Left lung (tissue), 10 donors: ENCODE measurements around the gene SFRP2. TPM values are rescaled to one million over a fixed set of nuclear protein-coding genes. Genes with fewer than 3 reads are reported as not detected.

Experiments used
- ATAC-seq: fragments of 200-7000 bp; cut with Tn5 transposase; one replicate; pipeline ENCODE4 v1.9.1; 2020; ENCODE audit warnings: moderate library complexity
- DNase-seq, 4 donors: peaks; one replicate each; pipeline ENCODE4 v3.0.0-alpha.2; 2013 to 2020
- H3K27ac ChIP-seq, 2 donors: fragments of 200-600 bp; sonication (generic) in 1 of 2; one replicate each; pipeline versions ENCODE4 v1.5.0 to v1.8.0; 2020 to 2021
- H3K27me3 ChIP-seq, 2 donors: fragments of 200-600 bp; sonication (generic) in 1 of 2; one replicate each; pipeline versions ENCODE4 v1.5.0 to v1.8.0; 2020 to 2021
- H3K36me3 ChIP-seq, 2 donors: fragments of 200-600 bp; sonication (generic) in 1 of 2; one replicate each; pipeline versions ENCODE4 v1.5.0 to v1.8.0; 2020 to 2021
- H3K4me1 ChIP-seq, 2 donors: fragments of 200-600 bp; one replicate each; pipeline ENCODE4 v1.8.0; 2021
- H3K4me3 ChIP-seq, 2 donors: fragments of 200-600 bp; sonication (generic) in 1 of 2; one replicate each; pipeline versions ENCODE4 v1.5.0 to v1.8.0; 2020 to 2021; ENCODE audit warnings: mild to moderate bottlenecking in 1 of 2
- H3K9me3 ChIP-seq, 2 donors: fragments of 200-600 bp; sonication (generic) in 1 of 2; one replicate each; pipeline versions ENCODE4 v1.5.0 to v1.8.0; 2020 to 2021
- CTCF ChIP-seq, 2 donors: fragments of 200-600 bp; sonication (generic) in 1 of 2; IDR thresholded peaks; one replicate each; pipeline versions ENCODE4 v1.5.0 to v1.8.0; 2021; ENCODE audit warnings: antibody characterized with exemption in 2 of 2
- intact Hi-C, 2 donors: fragments of 100-400 bp; cut with DNase I; formaldehyde crosslinking; loops; one replicate each; pipeline versions ENCODE4 v1.11.2 to v1.14.2; 2022
- polyA plus RNA-seq, 6 donors: library from polyadenylated mRNA; unstranded; fragments of 120-200 nt; gene quantifications; one replicate each; pipeline ENCODE4 v1.2.1, GENCODE V29; 2013; ENCODE audit not compliant: insufficient read length in 6 of 6
- total RNA-seq, 2 donors: library from RNA; stranded (reverse); fragmentation: NEBNext Ultra II Directional; extraction: Animal tissue kit (Norgen Biotek cat#: 25700); gene quantifications; one replicate each; pipeline ENCODE4 v1.2.1, GENCODE V29; 2021
- donor health status: DM: no; HTN: yes; CAD: no.
- donor health status: DM: no; HTN: no; CAD: no.

Gene SFRP2
- total and polyA plus RNA-seq, 8 donors: 3.5 to 73.9 (median 10.4) TPM

GRCh38 chr4:153758688-153759406 lies 30.0 kb downstream of the SFRP2 start:
- no peak for TF ChIP-seq CTCF (IDR thresholded peaks at IDR 0.05)
- H3K4me3 ChIP-seq: peak overlapping the region in 1 of 2 donors; percentile 35
- no peaks in the 10 kb centered on the region for H3K36me3 ChIP-seq
- H3K9me3 ChIP-seq: no peaks in the 10 kb centered on the region
- no peak for ATAC-seq
- no peak overlapping the region for H3K27ac ChIP-seq
- intact Hi-C loops: loop anchor here in 1 of 2 donors (10.0 kb wide), 1 partner anchor 124 kb away; no protein-coding TSS in a partner anchor
- no peak for DNase-seq
- peaks cover 0 to 8% of the 10 kb centered on the region in 2 donors for H3K4me1 ChIP-seq
- H3K27me3 ChIP-seq: peaks cover 4 to 58% of the 10 kb centered on the region in 2 donors

- intact Hi-C loops: loop anchor here in 1 of 2 donors (10.0 kb wide), 1 partner anchor 123 kb away; no protein-coding TSS in a partner anchor
- H3K36me3 ChIP-seq: no peaks in the 10 kb centered on the region
- peaks cover 4 to 53% of the 10 kb centered on the region in 2 donors for H3K27me3 ChIP-seq
- ATAC-seq (no peak), DNase-seq (no peak)
- H3K9me3 ChIP-seq: no peaks in the 10 kb centered on the region
- peaks cover 0 to 8% of the 10 kb centered on the region in 2 donors for H3K4me1 ChIP-seq
- no peak overlapping the region for H3K27ac ChIP-seq
- no peak for TF ChIP-seq CTCF (IDR thresholded peaks at IDR 0.05)
- H3K4me3 ChIP-seq: no peak overlapping the region
Observed at GRCh38 chr4:153758136-153758535, 30.7 kb downstream of the SFRP2 start.

GRCh38 chr4:153757407-153757806 lies 31.5 kb downstream of the SFRP2 start:
- ATAC-seq (peak; percentile 30), DNase-seq (no peak)
- intact Hi-C loops: loop anchor here in 1 of 2 donors (10.0 kb wide), 1 partner anchor 123 kb away; no protein-coding TSS in a partner anchor
- H3K36me3 ChIP-seq: no peaks in the 10 kb centered on the region
- H3K27ac ChIP-seq: no peak overlapping the region
- H3K27me3 ChIP-seq: peaks cover 4 to 51% of the 10 kb centered on the region in 2 donors
- no peaks in the 10 kb centered on the region for H3K9me3 ChIP-seq
- H3K4me1 ChIP-seq: peaks cover 0 to 8% of the 10 kb centered on the region in 2 donors
- H3K4me3 ChIP-seq: no peak overlapping the region
- TF ChIP-seq CTCF (IDR thresholded peaks at IDR 0.05): no peak

GRCh38 chr4:153755186-153755585 lies 33.7 kb downstream of the SFRP2 start:
- Histone ChIP-seq H3K27me3 (peaks cover 4 to 34% of the 10 kb centered on the region in 2 donors), H3K27ac (no peak overlapping the region), H3K9me3 (no peaks in the 10 kb centered on the region), H3K36me3 (no peaks in the 10 kb centered on the region), H3K4me3 (no peak overlapping the region), H3K4me1 (peaks cover 0 to 9% of the 10 kb centered on the region in 2 donors)
- ATAC-seq (no peak), DNase-seq (no peak)
- TF ChIP-seq CTCF (IDR thresholded peaks at IDR 0.05): no peak
- intact Hi-C loops: loop anchor here in 1 of 2 donors (10.0 kb wide), 1 partner anchor 120 kb away; no protein-coding TSS in a partner anchor

- no peaks in the 10 kb centered on the region for H3K9me3 ChIP-seq
Observed at GRCh38 chr4:153750197-153750817, 38.6 kb downstream of the SFRP2 start.

More at GRCh38 chr4:153750197-153750817, 38.6 kb downstream of the SFRP2 start:
- intact Hi-C loops: loop anchor here in 1 of 2 donors (10.0 kb wide), 1 partner anchor 116 kb away; no protein-coding TSS in a partner anchor
- H3K4me3 ChIP-seq: no peak overlapping the region
- H3K4me1 ChIP-seq: peaks cover 0 to 34% of the 10 kb centered on the region in 2 donors
- DNase-seq (peak in 3 of 4 donors; percentile 51 to 82 (median 64)), ATAC-seq (peak; percentile 97)
- peak; percentile 51 to 77 for TF ChIP-seq CTCF (IDR thresholded peaks at IDR 0.05)
- H3K27me3 ChIP-seq: no peaks in the 10 kb centered on the region
- no peak overlapping the region for H3K27ac ChIP-seq
- H3K36me3 ChIP-seq: no peaks in the 10 kb centered on the region
